ENCODE data around the gene CCL17.
"Not testable (repeated sequence)": the region's sequence is repeated elsewhere in the genome, so short reads cannot be mapped to it uniquely, and the experiment has no call there.

The CCL17 gene

DNA sequence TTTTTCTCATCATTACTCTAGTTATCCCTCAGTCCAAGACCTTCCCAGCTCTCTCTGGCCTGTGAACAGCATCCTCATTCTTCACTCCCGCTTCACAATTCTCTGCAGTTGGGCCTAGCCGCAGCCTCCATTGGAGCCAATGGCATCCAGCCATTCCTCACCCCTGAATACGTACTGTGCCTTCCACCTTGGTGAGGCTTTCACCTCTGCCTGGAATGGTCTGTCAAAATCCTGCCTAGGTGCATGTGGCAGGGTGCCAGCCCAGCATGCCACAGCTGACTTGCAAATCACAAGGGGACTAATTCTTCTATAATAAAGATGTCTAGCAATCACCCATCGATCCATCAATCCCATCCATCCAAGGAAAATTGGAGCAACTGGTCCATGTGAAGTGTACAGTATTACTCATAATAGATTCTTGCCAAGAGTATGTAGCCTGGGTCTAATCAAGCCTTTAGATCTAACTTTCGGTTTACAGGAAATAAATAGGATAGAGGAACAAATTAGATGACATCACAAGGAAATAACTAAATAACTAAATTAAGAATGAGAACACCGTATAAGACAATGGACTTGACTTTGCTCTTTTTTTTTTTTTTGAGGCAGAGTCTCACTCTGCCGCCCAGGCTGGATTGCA is 37.3 kb upstream of the CCL17 start:
- H3K36me3 ChIP-seq (replicated peaks), result no peaks in the 10 kb centered on the region
- TF ChIP-seq, protein P1, sequence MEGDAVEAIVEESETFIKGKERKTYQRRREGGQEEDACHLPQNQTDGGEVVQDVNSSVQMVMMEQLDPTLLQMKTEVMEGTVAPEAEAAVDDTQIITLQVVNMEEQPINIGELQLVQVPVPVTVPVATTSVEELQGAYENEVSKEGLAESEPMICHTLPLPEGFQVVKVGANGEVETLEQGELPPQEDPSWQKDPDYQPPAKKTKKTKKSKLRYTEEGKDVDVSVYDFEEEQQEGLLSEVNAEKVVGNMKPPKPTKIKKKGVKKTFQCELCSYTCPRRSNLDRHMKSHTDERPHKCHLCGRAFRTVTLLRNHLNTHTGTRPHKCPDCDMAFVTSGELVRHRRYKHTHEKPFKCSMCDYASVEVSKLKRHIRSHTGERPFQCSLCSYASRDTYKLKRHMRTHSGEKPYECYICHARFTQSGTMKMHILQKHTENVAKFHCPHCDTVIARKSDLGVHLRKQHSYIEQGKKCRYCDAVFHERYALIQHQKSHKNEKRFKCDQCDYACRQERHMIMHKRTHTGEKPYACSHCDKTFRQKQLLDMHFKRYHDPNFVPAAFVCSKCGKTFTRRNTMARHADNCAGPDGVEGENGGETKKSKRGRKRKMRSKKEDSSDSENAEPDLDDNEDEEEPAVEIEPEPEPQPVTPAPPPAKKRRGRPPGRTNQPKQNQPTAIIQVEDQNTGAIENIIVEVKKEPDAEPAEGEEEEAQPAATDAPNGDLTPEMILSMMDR (IDR thresholded peaks at IDR 0.05; ENCODE audit: low read depth, low read length, missing control alignments), result no peak
- H3K27ac ChIP-seq, result no peak overlapping the region
- no peak overlapping the region for H3K4me3 ChIP-seq (ENCODE audit: low read depth, low read length)
- DNase-seq, result no peak
- H3K27me3 ChIP-seq (replicated peaks), result no peaks in the 10 kb centered on the region
- in situ Hi-C loops (cut with HindIII; ENCODE audit: low pct_ligation_motif_present, low sequenced_read_pairs), result no loop called here

- TF ChIP-seq, protein P1 (IDR thresholded peaks at IDR 0.05; ENCODE audit: low read depth, low read length, missing control alignments), result no peak
- no peak for DNase-seq
- Histone ChIP-seq H3K27ac (no peak overlapping the region), H3K36me3 (replicated peaks) (no peaks in the 10 kb centered on the region), H3K4me3 (ENCODE audit: low read depth, low read length) (no peak overlapping the region), H3K27me3 (replicated peaks) (peaks cover 7% of the 10 kb centered on the region)
- in situ Hi-C loops (cut with HindIII; ENCODE audit: low pct_ligation_motif_present, low sequenced_read_pairs), result no loop called here
Measured at GRCh38 chr16:57371494-57372371, 32.8 kb upstream of the CCL17 start.

- DNase-seq, result peak; percentile 28
- Histone ChIP-seq H3K36me3 (replicated peaks) (no peaks in the 10 kb centered on the region), H3K27ac (no peak within 1 kb of the TSS), H3K4me3 (ENCODE audit: low read depth, low read length) (peak within 1 kb of the TSS; percentile 27), H3K27me3 (replicated peaks) (peaks cover 7% of the 10 kb centered on the region)
- in situ Hi-C loops (cut with HindIII; ENCODE audit: low pct_ligation_motif_present, low sequenced_read_pairs), result no loop called here
- TF ChIP-seq, protein P1 (IDR thresholded peaks at IDR 0.05; ENCODE audit: low read depth, low read length, missing control alignments), result peak; percentile 22
Measured at GRCh38 chr16:57372372-57373116, 32.0 kb upstream of the CCL17 start, which contains the start of gene CX3CL1. Gene CX3CL1, plus strand, starts transcription at chr16:57372490. Its CDS starts 79 bp downstream, at chr16:57372569.

DNA sequence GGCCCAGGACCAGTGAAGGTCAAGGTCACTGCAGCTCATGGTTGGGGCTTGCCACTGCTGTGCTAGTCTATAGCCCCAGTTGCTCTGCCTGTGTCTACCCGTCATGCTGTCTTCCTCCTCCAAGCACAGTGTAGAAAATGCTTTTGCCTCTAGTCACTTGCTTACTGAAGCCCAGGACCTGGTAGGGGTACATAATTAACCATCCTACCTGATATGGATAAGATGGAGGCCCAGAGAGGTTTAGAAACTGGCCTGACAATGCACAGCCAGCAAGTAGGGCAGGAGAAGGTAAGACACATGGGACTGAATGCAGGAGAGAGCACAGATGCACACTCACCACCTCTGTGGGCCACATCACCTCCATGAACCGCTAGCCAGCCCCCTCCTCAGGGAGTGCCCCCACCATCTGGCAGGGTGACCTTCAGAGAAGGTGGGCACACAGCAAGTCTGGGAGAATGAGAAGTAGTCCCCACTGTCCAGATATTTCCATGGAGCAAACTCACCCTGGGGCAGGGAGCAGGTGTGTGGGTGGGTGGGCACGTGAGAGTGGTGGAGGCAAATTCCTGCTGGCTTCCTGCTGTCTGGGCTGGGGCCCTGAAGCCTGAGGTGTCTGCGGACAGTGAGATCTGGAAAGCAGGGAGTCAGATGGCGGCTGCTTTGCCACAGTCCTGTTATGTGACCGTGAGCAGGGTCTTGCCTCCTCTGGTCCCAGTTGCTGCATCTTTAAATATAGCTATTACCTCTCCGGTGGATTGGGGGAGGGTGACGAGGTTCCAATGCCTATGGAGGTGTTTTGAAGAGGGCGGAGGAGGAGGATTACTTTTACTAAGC is 31.2 kb upstream of the CCL17 start:
- H3K27ac ChIP-seq, result no peak overlapping the region
- no peak for DNase-seq
- in situ Hi-C loops (cut with HindIII; ENCODE audit: low pct_ligation_motif_present, low sequenced_read_pairs), result no loop called here
- H3K4me3 ChIP-seq (ENCODE audit: low read depth, low read length), result no peak overlapping the region
- peaks cover 7% of the 10 kb centered on the region for H3K27me3 ChIP-seq (replicated peaks)
- TF ChIP-seq, protein P1 (IDR thresholded peaks at IDR 0.05; ENCODE audit: low read depth, low read length, missing control alignments), result no peak
- no peaks in the 10 kb centered on the region for H3K36me3 ChIP-seq (replicated peaks)

GRCh38 chr16:57374067-57374534 is 30.5 kb upstream of the CCL17 start:
- H3K27ac ChIP-seq, result no peak overlapping the region
- no peak overlapping the region for H3K4me3 ChIP-seq (ENCODE audit: low read depth, low read length)

DNA sequence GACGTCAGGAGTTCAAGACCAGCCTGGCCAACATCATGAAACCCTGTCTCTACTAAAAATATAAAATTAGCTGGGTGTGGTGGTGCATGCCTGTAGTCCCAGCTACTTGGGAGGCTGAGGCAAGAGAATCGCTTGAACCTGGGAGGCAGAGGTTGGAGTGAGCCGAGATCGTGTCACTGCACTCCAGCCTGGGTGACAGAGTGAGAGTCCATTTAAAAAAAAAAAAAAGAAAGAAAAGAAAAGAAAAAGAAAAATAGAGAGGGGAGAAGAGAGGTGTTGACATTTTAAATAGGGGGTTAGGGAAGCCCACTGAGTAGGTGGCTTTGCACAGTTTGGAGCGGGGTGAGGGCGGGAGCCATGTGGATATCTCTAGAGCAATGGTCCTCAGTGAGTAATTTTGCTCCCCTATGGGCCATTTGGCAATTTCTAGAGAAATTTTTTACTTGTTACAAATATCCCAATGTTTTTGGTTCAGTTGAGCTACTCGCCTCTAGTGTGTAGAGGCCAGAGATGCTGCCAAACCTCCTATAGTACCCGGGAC is 29.6 kb upstream of the CCL17 start:
- H3K27ac ChIP-seq; H3K4me3 ChIP-seq (ENCODE audit: low read depth, low read length); H3K27me3 ChIP-seq (replicated peaks); in situ Hi-C loops (cut with HindIII; ENCODE audit: low pct_ligation_motif_present, low sequenced_read_pairs); DNase-seq; H3K36me3 ChIP-seq (replicated peaks): not testable (repeated sequence)

More at GRCh38 chr16:57374067-57374534, 30.5 kb upstream of the CCL17 start:
- TF ChIP-seq, protein P1 (IDR thresholded peaks at IDR 0.05; ENCODE audit: low read depth, low read length, missing control alignments), result no peak
- in situ Hi-C loops (cut with HindIII; ENCODE audit: low pct_ligation_motif_present, low sequenced_read_pairs), result no loop called here
- DNase-seq, result peak; percentile 27
- Histone ChIP-seq H3K36me3 (replicated peaks) (no peaks in the 10 kb centered on the region), H3K27me3 (replicated peaks) (peaks cover 7% of the 10 kb centered on the region)
